Measurements from ENCODE around the gene TMPRSS9. TPM values are rescaled to one million over a fixed set of nuclear protein-coding genes. Genes with fewer than 3 reads are reported as not detected.

TMPRSS9 gene
- total RNA-seq, 1 experiment from 2014 or later = 0.66 TPM

DNA sequence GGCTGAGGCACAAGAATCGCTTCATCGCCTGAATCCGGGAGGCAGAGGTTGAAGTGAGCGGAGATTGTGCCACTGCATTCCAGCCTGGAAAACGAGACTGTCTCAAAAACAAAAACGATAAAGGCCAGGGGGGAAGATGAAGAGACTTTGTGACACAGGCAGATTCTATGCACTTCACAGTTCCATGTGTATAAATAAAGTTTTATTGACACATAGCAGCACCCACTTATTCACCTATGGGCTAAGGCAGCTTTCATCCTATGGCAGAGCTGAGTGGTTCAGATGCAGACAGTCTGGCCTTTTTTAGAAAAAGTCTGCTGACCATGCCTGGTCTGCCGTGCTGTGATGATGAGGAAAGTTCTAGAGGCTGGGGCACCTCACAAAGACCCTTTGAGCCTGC lies 91.1 kb downstream of the TMPRSS9 start:
- CTCF ChIA-PET = no interaction called here
- H3K36me3 ChIP-seq (ENCODE audit: control insufficient read depth, insufficient read depth, low read length) = no peaks in the 10 kb centered on the region
- H3K27me3 Mint-ChIP-seq (ENCODE audit: insufficient read depth, unreplicated experiment) = no peaks in the 10 kb centered on the region

DNA sequence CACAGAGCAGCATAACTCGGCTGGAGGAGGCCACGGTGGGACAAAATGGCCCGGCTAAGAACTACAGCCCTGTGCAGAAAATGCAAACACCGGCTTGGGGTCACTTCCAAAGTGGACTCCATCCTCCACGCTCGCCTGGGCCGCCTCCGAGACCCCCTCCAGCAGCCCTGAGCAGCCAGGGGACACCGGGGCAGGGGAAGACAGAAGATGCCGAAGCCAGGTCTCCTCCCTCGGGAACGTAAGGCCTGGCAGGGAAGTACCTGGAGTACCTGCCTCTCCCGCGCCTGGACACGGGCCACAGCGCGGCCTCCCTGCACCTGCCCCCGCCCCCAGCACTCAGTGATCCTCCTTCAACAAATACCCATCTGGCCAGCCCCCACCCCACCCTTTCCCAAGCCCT lies 91.7 kb downstream of the TMPRSS9 start:
- H3K9me3 ChIP-seq = no peaks in the 10 kb centered on the region
- no peaks in the 10 kb centered on the region for H3K9me3 Mint-ChIP-seq (ENCODE audit: unreplicated experiment)
- no peaks in the 10 kb centered on the region for H3K27me3 Mint-ChIP-seq (ENCODE audit: insufficient read depth, unreplicated experiment)
- no peak overlapping the region for H3K27ac Mint-ChIP-seq (ENCODE audit: unreplicated experiment)
- no peak for DNase-seq
- BruUV-seq (replicated peaks) = no TSS peak
- TF ChIP-seq, protein P1, sequence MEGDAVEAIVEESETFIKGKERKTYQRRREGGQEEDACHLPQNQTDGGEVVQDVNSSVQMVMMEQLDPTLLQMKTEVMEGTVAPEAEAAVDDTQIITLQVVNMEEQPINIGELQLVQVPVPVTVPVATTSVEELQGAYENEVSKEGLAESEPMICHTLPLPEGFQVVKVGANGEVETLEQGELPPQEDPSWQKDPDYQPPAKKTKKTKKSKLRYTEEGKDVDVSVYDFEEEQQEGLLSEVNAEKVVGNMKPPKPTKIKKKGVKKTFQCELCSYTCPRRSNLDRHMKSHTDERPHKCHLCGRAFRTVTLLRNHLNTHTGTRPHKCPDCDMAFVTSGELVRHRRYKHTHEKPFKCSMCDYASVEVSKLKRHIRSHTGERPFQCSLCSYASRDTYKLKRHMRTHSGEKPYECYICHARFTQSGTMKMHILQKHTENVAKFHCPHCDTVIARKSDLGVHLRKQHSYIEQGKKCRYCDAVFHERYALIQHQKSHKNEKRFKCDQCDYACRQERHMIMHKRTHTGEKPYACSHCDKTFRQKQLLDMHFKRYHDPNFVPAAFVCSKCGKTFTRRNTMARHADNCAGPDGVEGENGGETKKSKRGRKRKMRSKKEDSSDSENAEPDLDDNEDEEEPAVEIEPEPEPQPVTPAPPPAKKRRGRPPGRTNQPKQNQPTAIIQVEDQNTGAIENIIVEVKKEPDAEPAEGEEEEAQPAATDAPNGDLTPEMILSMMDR (IDR thresholded peaks at IDR 0.05; ENCODE audit: insufficient read depth in 1 of 2, low read depth in 1 of 2, low read length in 1 of 2, severe bottlenecking in 1 of 2, unreplicated experiment in 1 of 2) = no peak
- H3K4me3 ChIP-seq (ENCODE audit: low read depth, low read length) = no peak overlapping the region
- H3K27me3 ChIP-seq (replicated peaks; ENCODE audit: control insufficient read depth, insufficient read depth, low read length) = no peaks in the 10 kb centered on the region
- peaks cover 5% of the 10 kb centered on the region; the same call in 1 of the 2 replicates for H3K4me1 ChIP-seq
- H3K4me3 Mint-ChIP-seq (ENCODE audit: unreplicated experiment) = no peak overlapping the region
- H3K36me3 ChIP-seq (ENCODE audit: control insufficient read depth, insufficient read depth, low read length) = no peaks in the 10 kb centered on the region
- POLR2A ChIA-PET = no interaction called here
- intact Hi-C loops (cut with micrococcal nuclease; ENCODE audit: unreplicated experiment) = no loop called here
- CTCF ChIA-PET = no interaction called here
- no peaks in the 10 kb centered on the region for H3K4me1 Mint-ChIP-seq (ENCODE audit: low read depth, unreplicated experiment)
- peaks cover 21% of the 10 kb centered on the region for H3K36me3 Mint-ChIP-seq (ENCODE audit: insufficient read depth, unreplicated experiment)

More for the DNA sequence above, 91.1 kb downstream of the TMPRSS9 start:
- no peak for DNase-seq
- Mint-ChIP-seq H3K27ac (ENCODE audit: unreplicated experiment) (no peak overlapping the region), H3K9me3 (ENCODE audit: unreplicated experiment) (no peaks in the 10 kb centered on the region), H3K36me3 (ENCODE audit: insufficient read depth, unreplicated experiment) (peaks cover 27% of the 10 kb centered on the region), H3K4me1 (ENCODE audit: low read depth, unreplicated experiment) (no peaks in the 10 kb centered on the region), H3K4me3 (ENCODE audit: unreplicated experiment) (no peak overlapping the region)
- Histone ChIP-seq H3K27me3 (replicated peaks; ENCODE audit: control insufficient read depth, insufficient read depth, low read length) (no peaks in the 10 kb centered on the region), H3K4me3 (ENCODE audit: low read depth, low read length) (no peak overlapping the region), H3K4me1 (peaks cover 5% of the 10 kb centered on the region; the same call in 1 of the 2 replicates), H3K9me3 (no peaks in the 10 kb centered on the region)
- TF ChIP-seq, protein P1 (IDR thresholded peaks at IDR 0.05; ENCODE audit: insufficient read depth in 1 of 2, low read depth in 1 of 2, low read length in 1 of 2, severe bottlenecking in 1 of 2, unreplicated experiment in 1 of 2) = no peak
- no TSS peak for BruUV-seq (replicated peaks)
- intact Hi-C loops (cut with micrococcal nuclease; ENCODE audit: unreplicated experiment) = no loop called here
- POLR2A ChIA-PET = no interaction called here

DNA sequence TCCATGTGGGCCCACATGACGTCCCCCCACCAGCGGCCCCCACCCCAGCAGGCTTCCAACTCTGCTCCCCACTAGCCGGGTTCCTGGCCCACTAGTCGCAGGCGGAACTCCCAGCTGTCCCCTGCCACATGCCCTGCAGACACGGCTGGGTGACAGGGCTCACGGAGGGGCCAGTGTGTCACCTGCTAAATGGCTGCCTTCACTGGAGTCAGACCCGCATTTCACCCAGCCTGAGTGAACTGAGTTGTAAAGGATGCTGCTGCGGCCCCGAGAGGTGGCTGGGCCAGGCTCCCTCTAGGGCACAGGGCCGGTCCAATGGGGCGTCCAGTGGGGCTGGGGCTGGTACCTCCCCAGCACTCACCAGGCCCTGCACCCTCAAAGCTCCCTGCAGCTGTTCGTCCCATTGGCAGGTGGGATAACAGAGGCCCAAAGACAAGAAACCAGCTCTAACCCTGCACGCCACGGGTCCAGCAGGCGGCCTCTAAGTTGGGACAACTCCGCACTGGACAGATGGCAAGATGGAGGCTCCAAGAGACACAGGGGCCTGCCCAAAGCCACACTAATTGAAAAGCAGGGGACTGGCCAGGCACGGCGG lies 93.5 kb downstream of the TMPRSS9 start:
- H3K27me3 Mint-ChIP-seq (ENCODE audit: insufficient read depth, unreplicated experiment) = no peaks in the 10 kb centered on the region
- POLR2A ChIA-PET = no interaction called here
- no peaks in the 10 kb centered on the region for H3K36me3 ChIP-seq (ENCODE audit: control insufficient read depth, insufficient read depth, low read length)
- TF ChIP-seq, protein P1 (IDR thresholded peaks at IDR 0.05; ENCODE audit: insufficient read depth in 1 of 2, low read depth in 1 of 2, low read length in 1 of 2, severe bottlenecking in 1 of 2, unreplicated experiment in 1 of 2) = no peak
- peaks cover 5% of the 10 kb centered on the region; the same call in 1 of the 2 replicates for H3K4me1 ChIP-seq
- no peak overlapping the region for H3K27ac Mint-ChIP-seq (ENCODE audit: unreplicated experiment)
- CTCF ChIA-PET = interaction anchor here (0.7 kb wide), 1 partner anchor 217 kb away, joined by 3 read pairs; no protein-coding TSS in a partner anchor
- DNase-seq = no peak
- intact Hi-C loops (cut with micrococcal nuclease; ENCODE audit: unreplicated experiment) = no loop called here
- no peaks in the 10 kb centered on the region for H3K9me3 ChIP-seq
- no peaks in the 10 kb centered on the region for H3K27me3 ChIP-seq (replicated peaks; ENCODE audit: control insufficient read depth, insufficient read depth, low read length)
- H3K36me3 Mint-ChIP-seq (ENCODE audit: insufficient read depth, unreplicated experiment) = peaks cover 14% of the 10 kb centered on the region
- BruUV-seq (replicated peaks) = no TSS peak
- no peaks in the 10 kb centered on the region for H3K4me1 Mint-ChIP-seq (ENCODE audit: low read depth, unreplicated experiment)
- no peaks in the 10 kb centered on the region for H3K9me3 Mint-ChIP-seq (ENCODE audit: unreplicated experiment)
- H3K4me3 Mint-ChIP-seq (ENCODE audit: unreplicated experiment) = no peak overlapping the region
- no peak overlapping the region for H3K4me3 ChIP-seq (ENCODE audit: low read depth, low read length)

Data from Caco-2 (cell line).